ENCODE data around the gene PDCD7.

Gene PDCD7

DNA sequence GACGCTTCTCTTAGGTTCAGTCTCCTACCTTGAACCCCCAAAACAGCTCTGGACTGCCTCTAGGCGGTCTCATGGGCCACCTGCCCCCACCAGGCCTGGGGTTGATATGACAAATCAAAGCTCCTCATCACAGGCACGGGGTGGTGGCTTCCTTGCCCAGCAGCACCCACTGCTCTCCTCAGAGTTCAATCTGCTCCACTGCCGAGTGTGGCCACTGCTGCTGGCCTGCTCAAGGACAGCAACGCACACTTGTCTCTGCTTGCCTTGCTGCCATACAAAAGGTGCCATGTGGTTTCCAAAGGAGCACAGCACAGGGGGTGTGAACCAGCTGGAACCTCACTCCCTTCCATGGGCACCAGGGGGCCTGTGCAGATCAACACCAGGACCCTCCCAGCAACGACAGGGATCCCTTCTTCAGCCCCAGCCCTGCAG is 46.9 kb downstream of the PDCD7 start:
- no peak for DNase-seq (ENCODE audit: low spot score)
- in situ Hi-C loops (cut with MboI; ENCODE audit: low sequenced_read_pairs, unreplicated experiment): no loop called here
- TF ChIP-seq, protein P1, sequence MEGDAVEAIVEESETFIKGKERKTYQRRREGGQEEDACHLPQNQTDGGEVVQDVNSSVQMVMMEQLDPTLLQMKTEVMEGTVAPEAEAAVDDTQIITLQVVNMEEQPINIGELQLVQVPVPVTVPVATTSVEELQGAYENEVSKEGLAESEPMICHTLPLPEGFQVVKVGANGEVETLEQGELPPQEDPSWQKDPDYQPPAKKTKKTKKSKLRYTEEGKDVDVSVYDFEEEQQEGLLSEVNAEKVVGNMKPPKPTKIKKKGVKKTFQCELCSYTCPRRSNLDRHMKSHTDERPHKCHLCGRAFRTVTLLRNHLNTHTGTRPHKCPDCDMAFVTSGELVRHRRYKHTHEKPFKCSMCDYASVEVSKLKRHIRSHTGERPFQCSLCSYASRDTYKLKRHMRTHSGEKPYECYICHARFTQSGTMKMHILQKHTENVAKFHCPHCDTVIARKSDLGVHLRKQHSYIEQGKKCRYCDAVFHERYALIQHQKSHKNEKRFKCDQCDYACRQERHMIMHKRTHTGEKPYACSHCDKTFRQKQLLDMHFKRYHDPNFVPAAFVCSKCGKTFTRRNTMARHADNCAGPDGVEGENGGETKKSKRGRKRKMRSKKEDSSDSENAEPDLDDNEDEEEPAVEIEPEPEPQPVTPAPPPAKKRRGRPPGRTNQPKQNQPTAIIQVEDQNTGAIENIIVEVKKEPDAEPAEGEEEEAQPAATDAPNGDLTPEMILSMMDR (IDR thresholded peaks at IDR 0.05; ENCODE audit: borderline replicate concordance, control extremely low read depth, extremely low read depth, insufficient read depth, missing control alignments): no peak

DNA sequence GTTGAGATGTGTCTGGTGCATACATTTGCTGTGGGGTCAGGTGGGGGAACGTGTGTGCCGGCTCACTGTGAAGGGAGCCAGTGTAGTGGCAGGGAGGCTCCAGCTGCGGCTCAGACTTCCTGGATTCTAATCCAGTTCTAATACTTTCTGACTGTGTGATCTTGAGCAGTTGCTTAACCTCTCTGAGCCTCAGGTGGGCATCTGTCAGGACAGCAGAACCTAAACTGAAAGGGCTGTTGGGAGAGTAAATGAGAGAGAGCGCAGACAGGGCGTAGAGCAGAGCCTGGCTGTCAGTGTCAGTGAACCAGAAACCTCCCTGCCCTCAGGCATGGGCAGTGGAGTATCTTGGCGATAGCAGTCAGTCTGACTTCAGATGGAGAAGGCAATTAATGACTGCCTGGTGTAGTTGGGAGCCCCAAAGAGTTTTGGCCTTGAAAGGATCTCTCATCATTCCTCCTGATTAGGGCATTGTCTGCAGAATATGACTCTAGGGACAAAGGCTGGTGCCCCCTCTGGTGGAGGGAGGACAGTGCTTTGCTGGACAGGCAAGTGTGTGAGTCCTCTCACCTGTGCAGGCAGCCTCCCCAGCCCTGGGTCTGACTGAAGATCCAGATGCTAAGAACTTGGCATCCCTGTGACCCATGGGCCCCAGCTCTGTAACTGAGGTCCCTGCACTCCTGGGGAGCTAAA is 47.5 kb downstream of the PDCD7 start:
- TF ChIP-seq, protein P1 (IDR thresholded peaks at IDR 0.05; ENCODE audit: borderline replicate concordance, control extremely low read depth, extremely low read depth, insufficient read depth, missing control alignments): peak; percentile 37

DNA sequence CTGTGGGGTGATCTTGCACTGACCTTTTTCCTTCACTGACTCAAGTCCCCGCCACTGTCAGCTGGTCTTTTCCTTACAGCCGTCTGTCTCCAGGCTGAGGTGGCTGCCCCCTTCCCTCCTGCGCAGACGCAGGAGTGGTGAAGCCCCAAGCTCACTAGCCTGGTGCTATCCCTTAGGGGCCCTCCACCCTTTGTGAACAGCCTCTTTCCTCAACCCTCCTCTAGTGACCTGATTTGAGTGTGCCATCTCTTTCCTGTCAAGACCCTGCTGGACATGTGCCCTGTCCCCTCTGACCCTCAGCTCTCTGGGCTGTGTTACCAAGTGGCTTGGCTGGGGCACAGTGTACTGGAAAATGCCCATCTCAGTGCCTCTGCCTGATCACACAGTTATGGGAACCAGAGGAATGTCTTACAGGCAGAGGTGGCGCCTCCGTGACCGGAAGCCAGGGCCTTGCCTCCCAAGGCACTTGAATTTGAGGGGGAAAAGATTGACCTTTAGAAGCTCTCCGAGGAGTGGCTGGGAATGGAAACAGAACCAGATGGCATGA is 48.3 kb downstream of the PDCD7 start:
- TF ChIP-seq, protein P1 (IDR thresholded peaks at IDR 0.05; ENCODE audit: borderline replicate concordance, control extremely low read depth, extremely low read depth, insufficient read depth, missing control alignments): no peak
- in situ Hi-C loops (cut with MboI; ENCODE audit: low sequenced_read_pairs, unreplicated experiment): no loop called here
- no peak for DNase-seq (ENCODE audit: low spot score)

More for the DNA sequence above, 47.5 kb downstream of the PDCD7 start:
- DNase-seq (ENCODE audit: low spot score): peak; percentile 70
- in situ Hi-C loops (cut with MboI; ENCODE audit: low sequenced_read_pairs, unreplicated experiment): no loop called here

DNA sequence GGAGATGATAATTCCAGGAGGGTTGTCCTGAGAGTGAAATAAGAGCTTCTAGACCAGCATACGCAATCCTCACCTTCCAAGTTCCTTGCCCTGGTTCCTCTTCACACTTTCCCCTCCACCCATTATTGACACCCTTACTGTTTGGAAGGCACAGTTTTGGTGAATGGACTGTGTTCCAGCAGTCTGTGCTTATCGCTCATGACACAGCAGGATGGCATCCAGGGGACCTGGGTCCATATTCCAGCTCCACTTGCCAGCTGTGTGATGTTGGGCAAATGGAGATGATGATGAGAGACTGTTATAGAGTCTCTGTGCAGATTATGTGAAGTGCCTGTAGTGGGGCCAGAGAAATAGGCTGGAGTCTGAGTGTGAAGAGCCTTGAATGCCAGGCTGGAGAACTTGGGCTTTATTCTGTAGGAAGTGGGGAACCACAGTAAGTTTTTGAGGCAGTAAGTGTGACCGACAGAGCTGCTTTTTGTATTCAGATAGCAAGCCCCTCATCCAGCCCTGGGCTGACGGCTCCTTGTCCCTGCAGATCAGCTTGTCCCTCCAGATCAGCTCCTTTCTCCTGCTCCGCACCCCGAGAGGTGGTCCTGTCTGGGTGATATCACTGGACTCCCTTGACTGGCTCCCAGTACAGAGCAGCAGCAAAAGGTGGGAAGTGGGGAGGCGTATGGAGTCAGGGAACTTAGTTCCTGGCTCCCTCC is 49.0 kb downstream of the PDCD7 start:
- in situ Hi-C loops (cut with MboI; ENCODE audit: low sequenced_read_pairs, unreplicated experiment): no loop called here
- TF ChIP-seq, protein P1 (IDR thresholded peaks at IDR 0.05; ENCODE audit: borderline replicate concordance, control extremely low read depth, extremely low read depth, insufficient read depth, missing control alignments): no peak
- no peak for DNase-seq (ENCODE audit: low spot score)

DNA sequence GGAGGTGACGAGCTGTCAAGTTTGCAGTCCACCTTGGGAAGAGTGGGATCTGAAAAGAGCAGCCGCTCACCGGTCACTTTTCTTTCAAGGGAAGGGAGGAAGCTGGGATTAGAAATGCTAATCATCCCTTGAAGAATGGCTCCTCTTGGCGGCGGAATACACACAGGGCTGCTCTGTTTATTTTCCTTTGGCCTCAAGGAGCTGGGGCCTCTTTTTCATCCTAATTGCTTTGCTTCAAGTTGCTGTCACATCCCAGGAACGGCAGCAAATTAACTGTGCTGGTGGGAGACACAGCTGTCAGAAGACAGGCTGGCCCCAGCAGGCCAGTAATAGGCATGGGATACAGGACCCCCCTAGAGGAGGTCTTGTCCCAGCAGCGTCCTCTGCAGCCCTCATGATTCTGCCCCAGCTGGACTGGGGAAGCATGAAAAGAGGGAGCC is 50.3 kb downstream of the PDCD7 start:
- DNase-seq (ENCODE audit: low spot score): no peak
- TF ChIP-seq, protein P1 (IDR thresholded peaks at IDR 0.05; ENCODE audit: borderline replicate concordance, control extremely low read depth, extremely low read depth, insufficient read depth, missing control alignments): no peak
- in situ Hi-C loops (cut with MboI; ENCODE audit: low sequenced_read_pairs, unreplicated experiment): no loop called here

DNA sequence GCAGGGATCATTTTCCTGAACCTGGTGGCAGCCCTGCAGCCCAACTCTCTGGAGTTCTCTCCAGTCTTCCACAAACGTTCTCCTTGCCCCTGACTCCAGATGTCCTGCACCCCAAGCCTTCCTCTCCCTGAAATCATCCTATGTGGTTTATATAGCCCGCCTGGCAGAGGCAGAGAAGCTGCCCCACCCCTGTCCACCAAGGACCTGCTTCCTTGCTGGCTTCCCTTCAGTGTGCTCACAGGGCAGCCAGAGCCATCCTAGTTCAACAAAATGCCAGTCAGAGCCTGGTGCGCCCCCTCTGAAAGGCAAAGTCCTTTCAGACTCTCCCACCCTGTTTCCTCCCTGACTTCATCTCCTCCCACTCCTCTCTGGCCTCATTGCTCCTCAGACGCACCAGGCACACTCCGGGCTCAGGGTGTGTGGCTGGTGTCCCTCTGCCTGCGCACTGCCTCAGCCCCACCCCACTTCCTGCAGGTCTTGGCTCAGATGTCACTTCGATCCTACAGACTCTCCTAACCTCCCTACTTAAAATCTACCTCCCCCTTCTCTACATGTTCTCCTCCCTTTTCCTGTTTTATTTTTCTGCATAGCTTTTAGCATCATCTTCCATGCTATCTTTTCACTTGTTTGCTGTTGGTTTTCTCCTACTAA is 51.2 kb downstream of the PDCD7 start:
- DNase-seq (ENCODE audit: low spot score): no peak
- in situ Hi-C loops (cut with MboI; ENCODE audit: low sequenced_read_pairs, unreplicated experiment): no loop called here

More for the DNA sequence above, 51.2 kb downstream of the PDCD7 start:
- TF ChIP-seq, protein P1 (IDR thresholded peaks at IDR 0.05; ENCODE audit: borderline replicate concordance, control extremely low read depth, extremely low read depth, insufficient read depth, missing control alignments): no peak

All from GM13976 (cell line).